Hippocampal formation (tissue), 2 donors: ENCODE data around the gene ARHGAP26.
"Not testable (repeated sequence)": the region's sequence is repeated elsewhere in the genome, so short reads cannot be mapped to it uniquely, and the experiment has no call there.

Source experiments
- DNase-seq, 2 donors: peaks; one replicate each; lab custom pipeline; 2025; lab: John Stamatoyannopoulos, UW

The ARHGAP26 gene

GRCh38 chr5:143085319-143085917 is 315.2 kb downstream of the ARHGAP26 start:
- DNase-seq, result no peak

- no peak for DNase-seq
Observed at GRCh38 chr5:143086546-143086907, 316.4 kb downstream of the ARHGAP26 start.

DNA sequence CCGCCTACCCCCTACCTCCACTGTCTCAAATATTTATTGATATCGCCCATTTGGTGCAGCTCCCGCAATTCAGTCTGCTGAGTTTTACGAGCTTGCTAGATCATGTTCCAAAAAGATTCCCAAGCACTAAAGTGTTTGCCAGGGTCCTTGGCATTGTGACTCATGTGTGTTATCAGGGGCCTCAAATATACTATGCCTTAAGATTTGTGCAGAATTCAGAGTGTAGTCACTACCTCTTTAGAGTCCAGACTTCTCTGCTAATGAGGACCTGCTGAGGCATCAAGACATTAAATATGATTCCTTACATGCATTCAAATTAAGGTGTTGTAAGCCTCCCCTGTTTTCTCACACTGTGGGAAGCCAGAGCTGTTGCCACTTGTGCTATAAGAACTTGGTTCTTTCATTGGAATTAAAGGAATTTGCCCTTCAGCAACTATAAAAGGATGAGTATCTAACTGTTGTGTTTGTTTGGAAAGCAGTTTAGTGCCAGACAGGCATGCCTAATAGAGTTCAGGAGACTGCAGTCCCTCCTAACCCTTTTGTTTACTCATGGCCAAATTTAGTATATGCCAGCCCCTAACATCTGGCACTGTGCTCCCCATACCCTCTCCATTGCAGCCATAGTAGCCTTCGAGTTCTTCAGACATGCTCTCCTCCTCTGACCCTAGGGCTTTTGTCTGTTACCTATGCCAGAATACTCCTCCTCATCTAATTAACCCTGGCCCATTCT is 316.9 kb downstream of the ARHGAP26 start:
- DNase-seq, result no peak

DNA sequence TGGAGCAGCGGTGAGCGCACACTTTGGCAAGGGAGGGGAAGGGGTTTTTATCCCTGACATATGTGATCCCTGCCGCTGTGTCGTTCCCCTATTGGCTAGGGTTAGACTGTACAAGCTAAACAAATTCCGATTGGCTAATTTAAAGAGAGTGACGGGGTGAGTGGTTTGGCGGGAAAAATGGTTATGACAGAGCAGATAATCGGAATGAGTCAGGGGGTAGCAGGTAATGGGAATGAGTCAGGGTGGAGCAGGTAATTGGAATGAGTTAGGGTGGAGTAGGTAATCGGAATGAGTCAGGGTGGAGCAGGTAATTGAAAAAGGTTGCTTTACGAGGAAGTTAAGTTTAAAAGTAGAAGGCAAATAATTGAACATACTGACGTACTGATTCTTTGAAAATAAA is 318.5 kb downstream of the ARHGAP26 start:
- not testable (repeated sequence) for DNase-seq

- not testable (repeated sequence) for DNase-seq
Observed at GRCh38 chr5:143090044-143090443, 319.9 kb downstream of the ARHGAP26 start.

- not testable (repeated sequence) for DNase-seq
Observed at GRCh38 chr5:143092711-143093451, 322.7 kb downstream of the ARHGAP26 start.

- DNase-seq, result no peak
Observed at GRCh38 chr5:143093452-143094086, 323.4 kb downstream of the ARHGAP26 start.

DNA sequence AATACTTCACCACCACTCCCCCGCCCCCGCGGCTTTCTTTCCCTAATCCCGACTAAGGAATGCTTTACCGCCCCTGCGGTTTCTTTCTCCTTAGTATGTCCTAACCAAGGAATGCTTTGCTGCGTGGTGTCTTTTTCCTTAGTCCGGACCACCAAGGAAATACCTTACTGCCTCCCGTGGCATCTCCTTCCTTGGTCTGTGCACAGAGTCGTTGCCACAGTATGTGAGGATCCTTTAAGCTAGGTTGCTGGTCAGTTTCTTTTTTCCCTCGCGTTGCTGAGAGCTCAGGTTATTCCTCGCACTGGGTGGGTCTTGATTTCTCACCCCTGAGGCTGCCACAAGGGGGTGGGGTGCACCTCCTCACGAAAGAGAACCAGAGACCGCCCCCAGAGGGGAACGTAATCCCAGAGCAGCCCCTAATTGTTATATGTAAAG is 323.9 kb downstream of the ARHGAP26 start:
- DNase-seq, result no peak

GRCh38 chr5:143094608-143095007 is 324.4 kb downstream of the ARHGAP26 start:
- DNase-seq, result not testable (repeated sequence)

GRCh38 chr5:143101121-143101520 is 330.9 kb downstream of the ARHGAP26 start:
- DNase-seq, result no peak

- DNase-seq, result no peak
Observed at GRCh38 chr5:143101725-143102386, 331.7 kb downstream of the ARHGAP26 start.

- DNase-seq, result no peak
Observed at GRCh38 chr5:143102411-143102810, 332.2 kb downstream of the ARHGAP26 start.

DNA sequence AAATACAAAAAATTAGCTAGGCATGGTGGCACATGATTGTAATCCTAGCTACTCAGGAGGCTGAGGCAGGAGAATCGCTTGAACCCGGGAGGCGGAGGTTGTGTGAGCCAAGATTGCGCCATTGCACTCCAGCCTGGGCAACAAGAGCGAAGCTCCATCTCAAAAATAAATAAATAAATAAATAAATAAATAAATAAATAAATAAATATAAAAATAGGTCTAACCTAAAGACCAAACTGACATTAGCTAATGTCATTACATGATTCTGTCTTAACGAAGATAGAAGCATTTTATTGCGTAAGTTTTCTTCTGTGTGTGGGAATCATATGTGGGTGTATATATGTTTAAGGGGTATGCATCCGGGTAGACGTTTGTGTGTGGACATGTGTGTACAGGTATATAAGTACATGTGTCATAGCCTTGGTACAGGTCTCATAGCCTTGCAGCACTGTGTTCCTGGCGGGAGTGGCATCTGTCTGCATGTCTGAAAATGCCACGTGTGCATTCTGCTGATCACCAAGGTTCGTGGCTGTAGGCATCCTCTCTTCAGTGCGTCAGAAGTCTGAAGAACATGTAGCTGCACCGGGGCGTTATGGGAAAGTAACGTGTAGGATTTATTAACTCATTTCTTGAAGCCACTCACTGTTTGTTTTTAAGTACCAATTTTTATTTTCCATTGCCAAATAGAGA is 335.2 kb downstream of the ARHGAP26 start:
- no peak for DNase-seq

DNA sequence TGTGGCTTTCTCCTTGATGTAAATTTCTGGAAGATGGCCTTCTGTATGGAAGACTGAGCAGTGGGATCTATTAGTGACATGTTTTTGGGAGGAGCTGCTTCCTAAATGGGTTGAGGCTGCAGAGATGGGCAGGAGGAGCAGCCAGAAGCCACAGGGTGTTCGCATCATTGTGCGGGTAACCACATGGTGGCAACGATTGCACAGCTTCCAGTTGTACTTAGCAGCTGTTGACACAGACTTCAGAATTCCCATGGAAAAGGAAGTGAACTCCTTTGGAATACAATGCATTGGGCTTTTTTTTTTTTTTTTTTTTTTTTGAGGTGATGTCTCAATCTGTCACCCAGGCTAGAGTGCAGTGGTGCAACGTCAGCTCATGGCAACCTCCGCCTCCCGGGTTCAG is 336.0 kb downstream of the ARHGAP26 start:
- peak; percentile 19 to 25 for DNase-seq

GRCh38 chr5:143108498-143109128 is 338.4 kb downstream of the ARHGAP26 start:
- no peak for DNase-seq

GRCh38 chr5:143110591-143110990 is 340.4 kb downstream of the ARHGAP26 start:
- no peak for DNase-seq

- DNase-seq, result no peak
Observed at GRCh38 chr5:143111799-143112198, 341.6 kb downstream of the ARHGAP26 start.

- DNase-seq, result no peak
Observed at GRCh38 chr5:143113461-143113860, 343.3 kb downstream of the ARHGAP26 start.

DNA sequence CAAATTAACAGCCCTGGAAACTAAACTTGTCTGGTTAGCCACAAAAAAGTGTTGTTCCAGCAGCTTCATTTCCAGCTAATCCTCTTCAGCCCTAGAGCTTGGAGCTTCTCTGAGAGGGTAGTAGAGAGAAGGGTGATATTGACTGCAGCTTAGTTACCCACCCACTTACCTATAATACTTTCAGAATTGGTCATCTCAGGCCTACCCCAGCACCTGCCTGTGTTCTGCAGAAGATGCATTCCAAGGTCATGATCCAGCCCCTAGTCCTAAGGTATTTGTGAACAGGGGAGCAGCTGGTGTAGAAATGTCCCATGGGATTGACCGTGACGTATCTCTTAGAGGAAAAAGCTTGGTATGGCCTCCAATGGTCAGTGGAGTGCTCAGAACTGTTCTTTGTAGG is 344.3 kb downstream of the ARHGAP26 start:
- DNase-seq, result no peak

- DNase-seq, result no peak
Observed at GRCh38 chr5:143115381-143115780, 345.2 kb downstream of the ARHGAP26 start.

- DNase-seq, result no peak
Observed at GRCh38 chr5:143116814-143117213, 346.6 kb downstream of the ARHGAP26 start.
